GM12892 (cell line): ENCODE results near the gene FILIP1.

Experiments used
- POLR2A ChIP-seq: IDR thresholded peaks from 2 replicates; pipeline ENCODE4 v1.6.1; 2011; ENCODE audit warnings: low read depth, low read length, control low read depth
- POLR2AphosphoS5 ChIP-seq: IDR thresholded peaks from 2 replicates; pipeline ENCODE4 v1.6.1; 2011; ENCODE audit warnings: low read depth, low read length, control low read depth

GRCh38 chr6:75438442-75439116, 55.0 kb downstream of the FILIP1 start:
- TF ChIP-seq POLR2A = no peak
- TF ChIP-seq POLR2AphosphoS5 = no peak
